Urinary bladder (tissue), 4 donors: Measurements from ENCODE around the gene OLA1. TPM values are rescaled to one million over a fixed set of nuclear protein-coding genes. Genes with fewer than 3 reads are reported as not detected.

Source experiments
- DNase-seq: peaks from one replicate; pipeline ENCODE4 v3.0.0-alpha.2; 2015; ENCODE audit errors: extremely low spot score
- H3K27ac ChIP-seq: one replicate; pipeline ENCODE4 v1.5.1; 2013; ENCODE audit warnings: low read depth, mild to moderate bottlenecking, moderate library complexity
- H3K36me3 ChIP-seq: one replicate; pipeline ENCODE4 v1.6.1; 2013; ENCODE audit warnings: mild to moderate bottlenecking, moderate library complexity; ENCODE audit not compliant: insufficient read depth
- H3K4me1 ChIP-seq: one replicate; pipeline ENCODE4 v1.6.1; 2013; ENCODE audit warnings: mild to moderate bottlenecking, moderate library complexity; ENCODE audit not compliant: insufficient read depth
- H3K4me3 ChIP-seq: one replicate; pipeline ENCODE4 v1.5.1; 2013; ENCODE audit warnings: low read depth, low read length
- WGBS: extraction: QIAGEN DNeasy Blood & Tissue Kit; methylation state at CpG from one replicate; pipeline ENCODE4 v1.1.7; 2013; 5-methylcytosine and 5-hydroxymethylcytosine counted together
- polyA plus RNA-seq: library from polyadenylated mRNA; stranded (reverse); fragments of 200-250 nt; gene quantifications from one replicate; pipeline ENCODE4 v1.2.3, GENCODE V29; 2013
- total RNA-seq: library from RNA; depleted of rRNA; stranded (reverse); fragments of >200 nt; gene quantifications from one replicate; pipeline ENCODE4 v1.2.3, GENCODE V29; 2014
- donor health status: healthy with polysubstance abuse.
- donor health status: healthy.

Gene OLA1
- total and polyA plus RNA-seq, 2 donors: 51.1 to 68.3 TPM

GRCh38 chr2:174153757-174154680 is 94.3 kb downstream of the OLA1 start:
- Histone ChIP-seq H3K36me3 (no peaks in the 10 kb centered on the region), H3K4me1 (no peaks in the 10 kb centered on the region), H3K4me3 (no peak overlapping the region), H3K27ac (no peak overlapping the region)
- WGBS: 77% methylated on average over 8 of the region's 8 CpGs
- DNase-seq: no peak

- 98% methylated on average over 2 of the region's 2 CpGs for WGBS
- no peak overlapping the region for H3K4me3 ChIP-seq
- no peak overlapping the region for H3K27ac ChIP-seq
- H3K4me1 ChIP-seq: no peaks in the 10 kb centered on the region
- H3K36me3 ChIP-seq: no peaks in the 10 kb centered on the region
- DNase-seq: no peak
Measured at GRCh38 chr2:174149530-174149929, 98.8 kb downstream of the OLA1 start.

DNA sequence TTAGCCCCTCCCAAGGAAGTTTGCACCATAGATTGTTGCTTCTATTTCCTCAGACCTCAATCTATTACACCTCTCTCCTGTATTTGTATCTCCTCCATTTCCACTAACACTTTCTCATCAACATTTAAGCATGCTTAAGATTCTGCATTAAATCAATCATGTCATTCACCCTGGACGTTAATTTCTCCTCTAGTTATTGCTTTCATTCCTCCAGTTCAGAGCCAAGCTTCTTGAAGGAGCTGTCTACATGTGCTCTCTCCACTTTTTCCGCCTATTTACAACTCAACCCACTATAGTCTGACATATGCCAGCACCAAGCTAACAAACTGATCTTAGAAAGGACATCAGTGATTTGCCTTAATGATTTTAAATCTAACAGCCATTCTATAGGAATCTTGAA is 99.5 kb downstream of the OLA1 start:
- DNase-seq: no peak
- WGBS: 93% methylated on average over 2 of the region's 2 CpGs
- no peaks in the 10 kb centered on the region for H3K36me3 ChIP-seq
- H3K4me3 ChIP-seq: no peak overlapping the region
- H3K27ac ChIP-seq: no peak overlapping the region
- H3K4me1 ChIP-seq: no peaks in the 10 kb centered on the region

- H3K36me3 ChIP-seq: no peaks in the 10 kb centered on the region
- no peak overlapping the region for H3K27ac ChIP-seq
- H3K4me1 ChIP-seq: no peaks in the 10 kb centered on the region
- 57% methylated on average over 2 of the region's 2 CpGs for WGBS
- no peak overlapping the region for H3K4me3 ChIP-seq
- DNase-seq: no peak
Measured at GRCh38 chr2:174145827-174146226, 102.5 kb downstream of the OLA1 start.

- H3K4me3 ChIP-seq: no peak overlapping the region
- no peak overlapping the region for H3K27ac ChIP-seq
- no peaks in the 10 kb centered on the region for H3K36me3 ChIP-seq
- H3K4me1 ChIP-seq: no peaks in the 10 kb centered on the region
- no peak for DNase-seq
- 74% methylated on average over 2 of the region's 2 CpGs for WGBS
Measured at GRCh38 chr2:174142290-174142689, 106.0 kb downstream of the OLA1 start.

GRCh38 chr2:174138161-174138560 is 110.2 kb downstream of the OLA1 start:
- no peak overlapping the region for H3K4me3 ChIP-seq
- no peak overlapping the region for H3K27ac ChIP-seq
- no peak for DNase-seq
- 68% methylated on average over 4 of the region's 4 CpGs for WGBS
- no peaks in the 10 kb centered on the region for H3K36me3 ChIP-seq
- no peaks in the 10 kb centered on the region for H3K4me1 ChIP-seq

GRCh38 chr2:174135981-174136380 is 112.4 kb downstream of the OLA1 start:
- no peaks in the 10 kb centered on the region for H3K36me3 ChIP-seq
- no peak overlapping the region for H3K4me3 ChIP-seq
- no peak for DNase-seq
- H3K27ac ChIP-seq: no peak overlapping the region
- H3K4me1 ChIP-seq: no peaks in the 10 kb centered on the region
- WGBS: 96% methylated on average over 3 of the region's 3 CpGs

GRCh38 chr2:174125090-174125489 is 123.2 kb downstream of the OLA1 start:
- WGBS: 68% methylated on average over 4 of the region's 4 CpGs
- H3K4me1 ChIP-seq: no peaks in the 10 kb centered on the region
- no peaks in the 10 kb centered on the region for H3K36me3 ChIP-seq
- no peak overlapping the region for H3K4me3 ChIP-seq
- no peak overlapping the region for H3K27ac ChIP-seq
- no peak for DNase-seq

DNA sequence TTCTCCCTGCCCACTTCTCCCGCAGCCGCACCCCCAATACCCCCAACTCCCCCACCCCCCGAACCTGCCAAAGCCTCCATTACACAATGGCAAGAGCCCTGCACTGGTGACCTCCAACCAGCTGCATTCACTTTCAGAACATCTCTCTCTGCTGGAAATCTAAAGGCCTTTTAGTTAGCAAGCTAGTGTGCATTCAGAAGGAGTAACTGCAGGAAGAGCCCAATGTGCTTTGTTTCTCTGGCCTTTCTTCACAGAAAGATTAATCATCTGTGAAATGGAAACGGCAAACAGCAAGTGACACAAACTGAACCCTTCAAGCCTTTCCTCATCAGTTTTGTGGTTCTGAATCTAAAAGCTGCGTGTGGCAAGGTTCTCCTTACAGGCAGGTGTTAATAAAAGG is 124.2 kb downstream of the OLA1 start:
- WGBS: 78% methylated on average over 5 of the region's 5 CpGs
- H3K4me1 ChIP-seq: no peaks in the 10 kb centered on the region

GRCh38 chr2:174122185-174122584 is 126.1 kb downstream of the OLA1 start:
- DNase-seq: no peak
- no peak overlapping the region for H3K27ac ChIP-seq
- no peaks in the 10 kb centered on the region for H3K4me1 ChIP-seq
- H3K36me3 ChIP-seq: no peaks in the 10 kb centered on the region
- H3K4me3 ChIP-seq: no peak overlapping the region

More for the DNA sequence above, 124.2 kb downstream of the OLA1 start:
- DNase-seq: no peak
- Histone ChIP-seq H3K4me3 (no peak overlapping the region), H3K36me3 (no peaks in the 10 kb centered on the region), H3K27ac (no peak overlapping the region)

DNA sequence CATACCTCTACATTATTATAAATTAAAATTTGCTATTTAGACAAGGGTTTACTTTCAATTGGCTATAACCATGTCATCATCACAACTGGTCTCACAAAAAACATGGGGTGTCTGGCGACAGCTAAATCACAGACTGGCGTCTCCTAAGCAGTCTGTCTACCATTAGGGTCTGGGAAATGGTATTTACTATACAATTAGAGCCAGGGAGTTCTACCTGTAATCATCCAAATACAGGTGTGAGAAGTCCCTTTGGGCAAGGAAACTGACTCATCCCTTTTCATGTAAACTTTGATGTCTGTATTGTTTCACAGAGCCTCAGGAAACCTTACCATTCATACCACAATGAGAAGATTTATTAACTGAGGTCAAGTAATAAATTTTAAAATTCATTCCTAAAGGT is 126.7 kb downstream of the OLA1 start:
- no peaks in the 10 kb centered on the region for H3K4me1 ChIP-seq
- 97% methylated on average over 2 of the region's 2 CpGs for WGBS
- no peak overlapping the region for H3K4me3 ChIP-seq
- no peaks in the 10 kb centered on the region for H3K36me3 ChIP-seq
- DNase-seq: no peak
- H3K27ac ChIP-seq: no peak overlapping the region

- 72% methylated on average over 2 of the region's 2 CpGs for WGBS
Measured at GRCh38 chr2:174121175-174121574, 127.2 kb downstream of the OLA1 start.

DNA sequence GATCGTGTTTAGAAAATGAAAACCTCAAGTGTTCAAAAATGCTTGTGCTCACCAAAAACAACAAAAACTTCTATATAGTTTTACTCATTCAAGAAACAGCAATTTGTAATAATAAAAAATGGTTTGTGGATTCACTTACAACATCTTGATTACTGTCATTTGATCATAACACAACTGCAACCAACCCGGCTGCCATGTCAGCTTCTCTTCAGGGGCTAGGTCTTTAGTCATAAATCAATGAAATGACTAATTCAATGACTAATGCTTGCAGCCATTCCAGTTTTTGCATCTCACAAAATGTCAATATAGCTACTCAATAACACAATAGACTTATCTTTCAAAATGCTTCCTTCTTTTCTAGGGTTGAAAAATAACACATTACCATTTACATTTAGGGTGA is 128.0 kb downstream of the OLA1 start:
- Histone ChIP-seq H3K4me3 (no peak overlapping the region), H3K36me3 (no peaks in the 10 kb centered on the region), H3K27ac (no peak overlapping the region), H3K4me1 (no peaks in the 10 kb centered on the region)
- 82% methylated on average over 2 of the region's 2 CpGs for WGBS
- DNase-seq: no peak

More at GRCh38 chr2:174121175-174121574, 127.2 kb downstream of the OLA1 start:
- no peak overlapping the region for H3K27ac ChIP-seq
- DNase-seq: no peak
- no peak overlapping the region for H3K4me3 ChIP-seq
- H3K4me1 ChIP-seq: no peaks in the 10 kb centered on the region
- no peaks in the 10 kb centered on the region for H3K36me3 ChIP-seq
